GM21576 (cell line): Measurements from ENCODE around the gene BAIAP3.

Experiments
- ATAC-seq: cut with Tn5 transposase; IDR thresholded peaks from one replicate; pipeline ENCODE4 v1.9.1; 2021; ENCODE audit warnings: mild to moderate bottlenecking, moderate library complexity; ENCODE audit not compliant: unreplicated experiment

BAIAP3 gene

DNA sequence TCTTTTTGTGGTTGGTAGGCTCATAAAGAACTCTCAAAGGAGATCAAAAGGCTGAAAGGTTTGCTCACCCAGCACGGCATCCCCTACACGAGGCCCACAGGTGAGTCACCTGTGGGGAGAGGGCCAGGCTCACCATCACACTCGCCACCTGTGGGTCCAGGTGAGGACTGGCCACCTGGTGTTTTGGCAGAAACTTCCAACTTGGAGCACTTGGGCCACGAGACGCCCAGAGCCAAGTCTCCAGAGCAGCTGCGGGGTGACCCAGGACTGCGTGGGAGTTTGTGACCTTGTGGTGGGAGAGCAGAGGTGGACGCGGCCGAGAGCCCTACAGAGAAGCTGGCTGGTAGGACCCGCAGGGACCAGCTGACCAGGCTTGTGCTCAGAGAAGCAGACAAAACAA lies 29.4 kb downstream of the BAIAP3 start:
- no peak for ATAC-seq

- ATAC-seq: no peak
These were observed 30.1 kb downstream of the BAIAP3 start for GRCh38 chr16:1363501-1364041.

DNA sequence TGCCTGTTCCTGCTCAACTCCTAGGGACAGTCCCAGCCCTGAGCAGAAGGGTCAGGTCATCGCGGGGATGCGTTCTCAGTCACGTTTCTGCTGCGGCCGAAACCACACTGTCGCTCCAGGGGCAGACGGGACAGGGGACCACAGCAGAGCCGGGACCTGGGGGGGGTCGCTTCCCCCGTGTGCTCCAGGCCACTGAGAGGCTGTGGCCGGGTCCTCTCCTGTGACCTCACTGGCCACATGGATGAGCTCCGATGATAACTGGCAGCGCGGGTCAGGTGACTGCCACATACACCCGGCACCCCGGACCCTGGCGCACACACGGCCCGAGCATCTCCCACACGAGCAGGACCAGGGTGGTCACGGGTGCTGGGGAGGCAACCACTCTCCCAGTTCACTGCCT lies 31.1 kb downstream of the BAIAP3 start:
- no peak for ATAC-seq

DNA sequence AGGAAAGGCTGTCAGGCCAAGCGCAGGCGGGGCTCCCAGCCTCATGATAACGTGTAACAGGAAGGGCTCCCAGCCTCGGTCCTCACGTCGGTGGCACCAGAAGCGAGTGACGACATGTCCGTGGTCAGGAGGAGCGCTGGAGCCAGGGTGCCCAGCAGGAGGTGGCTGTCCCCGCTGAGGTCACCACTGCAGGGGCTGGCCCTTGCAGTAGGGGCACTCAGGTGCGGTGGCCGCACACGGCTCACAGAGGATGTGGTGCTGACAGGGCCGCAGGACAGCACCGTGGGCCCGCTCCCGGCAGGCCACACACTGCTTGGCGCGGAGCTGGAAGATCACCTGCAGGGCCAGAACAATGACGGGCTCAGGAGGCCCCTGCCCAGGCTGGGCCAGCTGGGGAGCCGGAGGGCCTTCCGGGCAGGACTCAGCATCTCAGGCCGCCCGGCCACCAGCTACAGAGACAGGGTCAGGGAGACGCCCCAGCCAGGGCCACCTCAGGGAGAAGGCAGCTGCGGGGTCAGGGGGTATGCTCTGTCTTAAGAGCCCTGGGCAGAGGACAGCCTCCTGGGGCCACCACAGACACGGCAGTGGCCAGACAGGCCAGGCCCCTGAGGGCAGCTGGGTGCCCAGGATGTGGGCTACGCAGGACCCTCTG lies 32.7 kb downstream of the BAIAP3 start:
- no peak for ATAC-seq

- no peak for ATAC-seq
These were observed 33.4 kb downstream of the BAIAP3 start for GRCh38 chr16:1366712-1367299.

DNA sequence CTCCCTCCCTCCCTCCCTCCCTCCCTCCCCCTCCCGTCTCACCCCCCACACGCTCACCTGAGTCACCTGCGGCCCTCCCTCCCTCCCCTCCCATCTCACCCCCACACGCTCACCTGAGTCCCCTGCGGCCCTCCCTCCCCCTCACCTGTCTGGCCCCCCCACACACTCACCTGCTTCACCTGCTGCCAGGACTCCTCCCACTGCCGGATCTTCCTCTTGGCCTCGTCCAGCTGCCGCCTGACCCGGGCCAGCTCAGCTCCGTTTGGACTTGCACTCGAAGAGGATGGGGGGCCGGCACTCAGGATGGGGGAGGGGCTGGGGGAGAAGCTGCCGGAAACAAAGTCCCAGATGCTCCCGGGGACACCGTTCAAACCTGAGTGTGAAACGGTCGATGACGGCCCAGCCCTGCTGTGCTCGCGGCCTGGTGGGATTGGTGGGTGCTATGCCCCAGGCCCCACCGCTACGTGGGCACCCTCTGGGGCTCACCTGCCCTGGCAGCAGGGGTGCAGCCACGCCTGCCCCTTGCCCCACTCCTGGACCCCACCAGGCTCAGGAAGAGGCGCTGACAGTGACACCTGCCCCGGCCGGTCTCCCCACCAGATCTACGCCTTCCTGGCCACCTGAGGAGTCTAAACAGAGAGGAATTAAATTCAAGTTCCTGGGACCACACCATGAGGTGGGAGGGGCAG lies 34.2 kb downstream of the BAIAP3 start:
- no peak for ATAC-seq

DNA sequence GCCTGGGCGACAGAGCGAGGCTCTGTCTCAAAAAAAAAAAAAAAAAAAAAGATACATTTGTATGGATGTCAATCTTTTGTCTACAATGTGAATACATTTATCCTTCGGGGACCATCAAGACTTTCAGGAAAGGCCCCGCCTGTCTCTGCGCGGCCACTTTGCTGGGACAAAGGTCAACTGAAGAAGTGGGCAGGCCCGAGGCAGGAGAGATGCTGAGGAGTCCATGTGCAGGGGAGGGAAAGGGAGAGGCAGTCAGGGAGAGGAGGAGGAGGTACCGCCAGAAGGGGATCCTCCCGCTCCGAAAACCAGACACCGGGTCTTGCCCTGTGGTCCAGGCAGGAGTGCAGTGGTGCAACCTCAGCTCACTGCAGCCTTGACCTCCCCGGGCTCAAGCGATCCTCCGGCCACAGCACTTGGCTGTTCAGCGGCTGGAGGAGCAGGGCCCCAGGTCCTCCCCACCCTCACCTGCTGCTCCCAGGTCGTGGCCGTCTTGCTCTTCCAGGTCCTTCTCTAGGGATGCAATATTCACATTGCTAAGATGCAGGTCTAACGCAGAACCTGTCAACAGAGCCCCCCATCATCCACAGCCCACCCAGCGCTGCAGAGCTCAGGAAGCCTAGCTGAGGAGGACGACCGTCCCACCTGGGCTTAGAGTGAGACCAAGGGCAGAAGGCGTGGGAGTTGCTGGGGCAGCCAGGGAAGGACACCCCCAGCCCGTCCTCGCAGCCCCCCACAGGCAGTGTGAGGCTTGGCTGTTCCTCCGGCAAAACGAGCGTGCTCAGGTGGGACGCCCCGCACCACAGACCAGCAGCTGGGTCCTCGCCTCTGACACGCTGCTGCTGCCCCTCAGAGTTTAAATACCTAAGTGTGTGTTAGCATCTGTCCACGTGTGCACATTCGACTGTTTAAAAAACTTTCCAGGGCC lies 37.9 kb downstream of the BAIAP3 start:
- no peak for ATAC-seq

DNA sequence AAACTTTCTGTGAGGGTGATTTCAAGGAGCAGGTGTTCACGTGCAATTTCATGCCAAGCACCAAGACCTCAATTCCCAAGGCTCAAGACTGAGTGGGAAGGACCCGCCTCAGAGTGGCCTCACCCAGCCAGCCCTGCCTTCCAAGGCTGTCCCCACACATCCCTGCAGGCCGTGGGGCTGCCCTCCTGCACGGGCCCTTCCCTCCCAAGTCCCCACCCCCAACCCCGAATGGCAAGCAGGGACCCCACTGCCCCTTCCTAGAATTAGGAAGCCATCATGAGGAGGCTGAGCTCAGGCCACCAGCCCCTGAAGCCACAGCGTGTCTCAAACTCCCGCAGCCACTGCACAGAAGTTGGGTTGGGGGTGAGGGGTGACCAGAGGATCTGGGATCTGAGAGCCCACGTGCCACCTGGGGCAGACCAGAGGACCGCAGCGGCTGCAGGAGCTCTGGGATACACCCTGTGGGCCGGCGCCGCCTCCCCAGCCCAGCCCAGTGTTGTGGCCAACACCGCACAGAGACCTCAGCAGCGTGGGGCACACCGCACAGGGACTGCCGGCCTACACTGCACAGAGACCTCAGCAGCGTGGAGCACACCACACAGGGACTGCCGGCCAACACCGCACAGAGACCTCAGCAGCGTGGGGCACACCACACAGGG lies 39.0 kb downstream of the BAIAP3 start:
- ATAC-seq: no peak

DNA sequence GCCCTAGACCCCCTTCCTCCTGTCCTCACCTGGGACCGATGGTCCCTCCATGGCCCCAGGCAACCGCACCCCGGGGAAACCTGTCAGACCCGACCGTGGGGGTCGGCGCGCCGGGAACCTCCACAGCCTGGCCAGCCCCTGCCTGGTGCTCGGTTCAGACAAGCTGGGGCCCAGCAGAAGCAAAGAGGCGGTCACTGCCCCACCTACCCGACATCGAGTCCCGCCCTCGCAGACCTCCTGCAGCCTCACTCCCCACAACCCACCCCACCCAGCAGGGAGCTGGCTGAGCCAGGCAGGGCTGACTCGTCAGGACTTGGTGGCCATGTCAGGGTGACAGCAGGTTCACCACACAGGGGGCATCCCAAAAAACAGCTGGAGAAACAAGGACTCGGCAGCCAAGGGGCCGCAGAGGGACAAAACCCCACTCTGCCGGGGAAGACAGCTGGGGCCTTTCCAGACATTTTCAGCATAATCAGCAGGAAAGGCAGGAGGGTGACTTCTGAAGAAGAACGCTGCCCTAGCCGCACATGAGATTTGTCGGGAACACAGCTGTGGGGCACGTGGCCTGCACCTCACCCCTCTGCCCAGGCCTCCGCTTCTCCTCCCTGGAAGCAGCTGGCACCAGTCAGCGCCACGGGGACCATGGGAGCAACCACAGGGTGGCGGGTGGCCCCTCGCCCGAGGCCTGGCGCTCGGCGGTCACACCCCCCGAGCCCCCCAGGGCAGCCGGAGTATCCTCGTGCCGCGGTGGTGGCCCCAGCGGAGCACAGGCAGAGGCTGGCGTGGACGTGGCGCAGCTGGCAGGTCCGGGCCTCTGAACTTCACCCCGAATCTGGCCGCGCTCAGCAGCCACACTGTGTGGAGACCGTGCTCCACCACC lies 41.2 kb downstream of the BAIAP3 start:
- no peak for ATAC-seq

DNA sequence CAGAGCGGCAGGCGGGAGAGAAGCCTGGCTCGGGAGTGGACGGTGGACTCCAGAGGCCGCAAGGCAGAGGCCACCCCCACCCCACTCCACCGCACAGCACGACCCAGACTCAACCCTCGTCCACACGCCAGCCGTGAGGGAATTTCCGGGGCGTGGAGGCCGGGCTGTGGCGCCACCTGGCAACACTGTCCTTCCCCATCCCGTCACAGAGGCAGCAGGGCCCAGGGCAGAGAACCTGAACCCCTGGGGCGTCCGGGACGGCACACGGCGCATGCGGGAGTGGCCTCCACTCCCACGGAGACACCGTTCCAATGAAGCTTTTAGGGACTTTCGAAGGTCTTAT lies 41.8 kb downstream of the BAIAP3 start:
- no peak for ATAC-seq

DNA sequence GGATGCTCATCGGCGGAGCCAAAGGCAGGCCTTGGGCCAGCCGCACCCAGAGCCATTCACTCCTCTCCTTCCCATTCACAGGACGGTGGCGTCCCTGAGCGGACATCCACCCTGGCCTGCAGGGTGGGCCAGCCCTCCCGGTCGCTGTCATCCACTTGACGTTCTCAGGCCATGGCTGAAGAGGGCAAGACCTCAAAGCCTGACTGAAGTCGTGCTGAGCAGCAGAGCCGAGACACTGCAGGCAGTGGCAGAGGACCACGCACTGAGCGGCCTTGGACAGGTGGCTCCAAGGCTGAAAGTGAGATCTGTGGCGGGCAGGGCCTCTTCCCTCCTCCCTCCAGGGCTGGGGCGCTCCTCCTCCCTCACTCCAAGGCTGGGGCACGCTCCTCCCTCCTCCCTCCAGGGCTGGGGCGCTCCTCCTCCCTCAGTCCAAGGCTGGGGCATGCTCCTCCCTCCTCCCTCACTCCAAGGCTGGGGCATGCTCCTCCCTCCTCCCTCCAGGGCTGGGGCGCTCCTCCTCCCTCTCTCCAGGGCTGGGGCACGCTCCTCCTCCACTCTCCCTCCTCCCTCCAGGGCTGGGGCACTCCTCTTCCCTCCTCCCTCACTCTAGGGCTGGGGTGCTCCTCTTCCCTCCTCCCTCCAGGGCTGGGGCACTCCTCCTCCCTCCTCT lies 42.4 kb downstream of the BAIAP3 start:
- no peak for ATAC-seq

DNA sequence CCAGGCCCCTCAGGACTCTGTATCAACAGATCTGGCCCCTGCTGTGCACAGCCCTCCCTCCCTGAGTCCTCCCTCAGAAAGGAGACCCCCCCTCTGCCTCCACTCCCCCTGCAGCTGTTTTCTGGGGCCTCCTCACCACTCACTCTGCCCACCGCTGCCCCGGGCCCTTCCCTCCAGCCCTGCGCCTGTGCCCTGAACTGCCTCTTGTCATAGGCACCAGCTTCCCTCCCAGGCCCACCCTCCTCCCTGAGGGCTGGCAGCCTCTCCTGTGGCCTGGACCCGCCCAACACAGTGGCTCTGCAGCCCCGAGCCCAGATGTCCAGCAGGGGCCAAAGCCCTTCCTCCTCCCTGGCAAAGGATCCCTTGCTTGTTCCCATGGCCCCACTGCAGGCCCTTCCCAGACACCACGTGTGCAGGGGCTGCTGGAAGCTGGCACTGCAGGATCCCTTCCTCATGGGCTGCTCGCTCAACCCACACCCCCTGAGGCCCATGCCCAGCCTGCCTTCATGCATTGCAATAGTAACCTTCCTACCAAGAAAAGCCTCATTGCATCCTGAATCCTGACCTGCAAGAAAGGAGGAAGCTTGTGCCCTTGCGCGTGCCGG lies 44.1 kb downstream of the BAIAP3 start:
- no peak for ATAC-seq

- no peak for ATAC-seq
These were observed 44.8 kb downstream of the BAIAP3 start for GRCh38 chr16:1378087-1378803.

- ATAC-seq: no peak
These were observed 45.4 kb downstream of the BAIAP3 start for GRCh38 chr16:1378804-1379303.

GRCh38 chr16:1379304-1380076 lies 46.0 kb downstream of the BAIAP3 start:
- no peak for ATAC-seq

GRCh38 chr16:1380195-1380594 lies 46.8 kb downstream of the BAIAP3 start:
- ATAC-seq: no peak
